RWPE2 (cell line): Measurements from ENCODE around the gene PROK2.

Source experiments
- ATAC-seq: fragments of 200-7000 bp; cut with Tn5 transposase; 3 replicates; pipeline ENCODE4 v1.9.1; 2021; ENCODE audit warnings: low read depth
- DNase-seq: peaks from one replicate; pipeline ENCODE4 v3.0.0-alpha.2; 2020; ENCODE audit warnings: low spot score
- H3K27ac ChIP-seq: fragments of 450-650 bp; 2 replicates; pipeline ENCODE4 v1.5.1; 2017; ENCODE audit warnings: mild to moderate bottlenecking; ENCODE audit not compliant: poor library complexity, severe bottlenecking
- H3K27me3 ChIP-seq: fragments of 250-450 bp; sonication (Bioruptor Pico); 2 replicates; pipeline ENCODE4 v1.5.1; 2021; ENCODE audit warnings: mild to moderate bottlenecking, moderate library complexity; ENCODE audit not compliant: insufficient read depth, poor library complexity, severe bottlenecking
- H3K36me3 ChIP-seq: fragments of 250-450 bp; sonication (Bioruptor Pico); 2 replicates; pipeline ENCODE4 v1.5.1; 2020; ENCODE audit warnings: low read depth, mild to moderate bottlenecking, moderate library complexity
- H3K4me1 ChIP-seq: fragments of 250-450 bp; sonication (Bioruptor Pico); 2 replicates; pipeline ENCODE4 v1.5.1; 2021; ENCODE audit warnings: mild to moderate bottlenecking, moderate library complexity; ENCODE audit not compliant: insufficient read depth, poor library complexity, severe bottlenecking
- H3K4me3 ChIP-seq: fragments of 250-450 bp; sonication (Bioruptor Pico); 2 replicates; pipeline ENCODE4 v1.5.1; 2021; ENCODE audit warnings: mild to moderate bottlenecking, moderate library complexity; ENCODE audit not compliant: severe bottlenecking
- H3K9me3 ChIP-seq: fragments of 250-450 bp; sonication (Bioruptor Pico); 2 replicates; pipeline ENCODE4 v1.5.1; 2021; ENCODE audit warnings: mild to moderate bottlenecking, moderate library complexity; ENCODE audit not compliant: severe bottlenecking
- TF ChIP-seq, protein P1 (sequence below): fragments of 450-650 bp; IDR thresholded peaks from one replicate; pipeline ENCODE4 v1.5.1; 2017; ENCODE audit warnings: mild to moderate bottlenecking, moderate library complexity; ENCODE audit not compliant: poor library complexity, severe bottlenecking

Gene PROK2

DNA sequence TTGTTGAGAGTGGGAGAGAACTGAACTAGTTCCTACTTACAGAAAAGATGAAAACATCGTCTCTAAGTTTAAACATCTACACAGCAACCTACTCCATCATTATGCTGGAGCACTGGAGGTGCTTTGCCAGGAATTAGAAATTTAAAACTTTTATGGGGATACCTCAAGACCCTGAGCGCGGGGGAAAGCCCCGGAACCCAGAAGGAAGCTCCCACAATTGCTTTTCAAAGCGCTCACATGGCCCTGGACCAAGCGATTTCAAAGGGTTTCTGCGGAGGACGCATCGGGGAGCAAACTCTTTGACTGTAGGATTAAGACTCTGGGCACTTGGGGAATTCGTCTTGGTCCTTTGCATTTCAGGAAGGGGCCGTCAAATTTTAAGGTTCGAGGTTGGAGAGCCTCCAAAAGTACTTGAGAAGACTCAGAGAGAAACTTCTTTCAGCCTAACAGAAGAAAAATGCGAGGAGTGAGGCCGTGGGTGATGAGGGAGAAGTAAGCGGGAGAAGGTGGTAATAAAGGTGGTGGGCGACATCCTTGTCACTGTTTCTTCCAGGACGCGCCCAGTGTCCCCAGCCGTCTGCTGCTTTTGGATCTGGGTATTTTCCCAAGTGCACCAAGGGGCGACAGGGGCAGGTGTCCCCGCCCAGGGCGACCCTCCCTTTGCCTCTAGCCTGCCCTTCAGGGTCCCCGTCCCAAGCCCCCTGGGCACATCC lies 591 bp downstream of the PROK2 start:
- DNase-seq (no peak), ATAC-seq (no peak)
- Histone ChIP-seq H3K9me3 (no peaks in the 10 kb centered on the region), H3K4me1 (no peaks in the 10 kb centered on the region), H3K36me3 (no peaks in the 10 kb centered on the region), H3K27ac (no peak overlapping the region), H3K4me3 (no peak overlapping the region), H3K27me3 (peaks cover 73% of the 10 kb centered on the region)
- TF ChIP-seq, protein P1, sequence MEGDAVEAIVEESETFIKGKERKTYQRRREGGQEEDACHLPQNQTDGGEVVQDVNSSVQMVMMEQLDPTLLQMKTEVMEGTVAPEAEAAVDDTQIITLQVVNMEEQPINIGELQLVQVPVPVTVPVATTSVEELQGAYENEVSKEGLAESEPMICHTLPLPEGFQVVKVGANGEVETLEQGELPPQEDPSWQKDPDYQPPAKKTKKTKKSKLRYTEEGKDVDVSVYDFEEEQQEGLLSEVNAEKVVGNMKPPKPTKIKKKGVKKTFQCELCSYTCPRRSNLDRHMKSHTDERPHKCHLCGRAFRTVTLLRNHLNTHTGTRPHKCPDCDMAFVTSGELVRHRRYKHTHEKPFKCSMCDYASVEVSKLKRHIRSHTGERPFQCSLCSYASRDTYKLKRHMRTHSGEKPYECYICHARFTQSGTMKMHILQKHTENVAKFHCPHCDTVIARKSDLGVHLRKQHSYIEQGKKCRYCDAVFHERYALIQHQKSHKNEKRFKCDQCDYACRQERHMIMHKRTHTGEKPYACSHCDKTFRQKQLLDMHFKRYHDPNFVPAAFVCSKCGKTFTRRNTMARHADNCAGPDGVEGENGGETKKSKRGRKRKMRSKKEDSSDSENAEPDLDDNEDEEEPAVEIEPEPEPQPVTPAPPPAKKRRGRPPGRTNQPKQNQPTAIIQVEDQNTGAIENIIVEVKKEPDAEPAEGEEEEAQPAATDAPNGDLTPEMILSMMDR: no peak

DNA sequence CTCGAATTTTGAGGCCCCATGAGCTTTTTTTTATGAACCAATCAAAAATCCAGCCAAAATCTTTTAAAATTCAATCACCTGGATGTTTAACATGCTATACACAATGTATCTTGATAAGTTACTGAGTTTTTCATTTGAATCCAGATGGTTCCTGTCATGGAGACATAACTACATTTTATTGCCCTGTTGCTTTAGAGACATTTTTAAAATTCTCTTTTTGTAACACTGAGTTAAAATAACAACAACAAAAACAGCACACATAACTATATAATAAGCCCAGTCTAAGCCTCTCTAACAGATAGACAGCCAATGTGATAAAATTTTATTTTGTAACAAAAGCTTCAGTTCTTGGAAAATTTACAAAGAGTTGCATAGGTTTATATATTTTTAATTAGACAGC lies 1.8 kb downstream of the PROK2 start:
- no peak for ATAC-seq
- Histone ChIP-seq H3K27ac (no peak overlapping the region), H3K36me3 (no peaks in the 10 kb centered on the region), H3K4me3 (no peak overlapping the region), H3K4me1 (no peaks in the 10 kb centered on the region), H3K27me3 (peaks cover 84% of the 10 kb centered on the region), H3K9me3 (no peaks in the 10 kb centered on the region)
- DNase-seq: no peak
- TF ChIP-seq, protein P1: no peak

DNA sequence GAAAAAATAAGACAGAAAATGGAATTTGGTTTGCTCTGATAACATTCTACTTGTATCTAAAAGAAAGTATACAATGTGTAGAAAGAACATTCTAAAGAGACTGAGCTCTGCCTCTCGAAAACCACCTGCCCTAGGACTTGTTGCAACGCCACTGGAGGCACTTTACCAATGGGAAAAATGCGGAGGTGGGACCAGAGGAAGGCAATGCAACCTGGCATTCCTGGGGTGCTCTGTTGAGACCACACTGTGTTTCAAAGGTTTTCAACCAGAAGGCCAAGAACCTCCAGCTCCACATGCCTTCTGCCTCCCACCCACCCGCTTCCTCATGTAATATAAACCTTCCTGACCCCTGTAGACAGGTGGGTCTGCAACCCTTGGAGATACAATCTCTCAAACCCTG lies 4.5 kb downstream of the PROK2 start:
- H3K36me3 ChIP-seq: no peaks in the 10 kb centered on the region
- H3K27me3 ChIP-seq: peaks cover 70% of the 10 kb centered on the region
- no peak overlapping the region for H3K4me3 ChIP-seq
- TF ChIP-seq, protein P1: no peak
- H3K27ac ChIP-seq: no peak overlapping the region
- H3K4me1 ChIP-seq: no peaks in the 10 kb centered on the region
- no peak for DNase-seq
- H3K9me3 ChIP-seq: no peaks in the 10 kb centered on the region
- no peak for ATAC-seq

GRCh38 chr3:71779674-71780377 lies 5.1 kb downstream of the PROK2 start:
- DNase-seq (no peak), ATAC-seq (no peak)
- peaks cover 67% of the 10 kb centered on the region for H3K27me3 ChIP-seq
- no peak overlapping the region for H3K4me3 ChIP-seq
- TF ChIP-seq, protein P1: no peak
- no peaks in the 10 kb centered on the region for H3K4me1 ChIP-seq
- H3K9me3 ChIP-seq: no peaks in the 10 kb centered on the region
- no peaks in the 10 kb centered on the region for H3K36me3 ChIP-seq
- H3K27ac ChIP-seq: no peak overlapping the region

DNA sequence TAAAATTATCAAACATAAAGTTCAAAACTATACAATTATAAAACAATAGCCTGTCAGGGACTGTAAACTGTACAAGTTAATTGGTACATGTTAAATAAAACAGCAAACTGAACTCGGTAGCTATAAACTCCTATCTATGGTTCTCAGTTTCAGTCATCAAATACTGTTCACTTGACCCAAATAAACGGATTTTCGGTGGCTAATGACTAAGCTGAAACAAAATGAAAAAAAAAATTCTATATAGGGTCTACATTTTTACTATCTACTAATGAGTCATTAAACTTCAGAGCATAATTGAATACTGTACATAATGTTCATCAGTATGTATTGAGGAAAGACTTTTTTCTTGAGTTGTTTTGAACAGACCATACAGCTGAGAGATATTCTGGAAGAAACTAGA lies 6.6 kb downstream of the PROK2 start:
- Histone ChIP-seq H3K27me3 (peaks cover 53% of the 10 kb centered on the region), H3K4me1 (no peaks in the 10 kb centered on the region), H3K36me3 (no peaks in the 10 kb centered on the region), H3K4me3 (no peak overlapping the region), H3K27ac (no peak overlapping the region), H3K9me3 (no peaks in the 10 kb centered on the region)
- ATAC-seq (no peak), DNase-seq (no peak)
- TF ChIP-seq, protein P1: no peak
